A673 (cell line): Measurements from ENCODE around the gene SPTBN2.

Source experiments
- CTCF ChIP-seq: fragments of 300-800, 200-600 bp; sonication (generic); conservative IDR thresholded peaks from 2 replicates; pipeline ENCODE4 v1.5.1; 2017; ENCODE audit warnings: low read depth, mild to moderate bottlenecking, antibody characterized with exemption, low read length, moderate library complexity, mixed read lengths
- EZH2 ChIP-seq: fragments of 200-600 bp; sonication (generic); IDR thresholded peaks from 2 replicates; pipeline ENCODE4 v1.6.1; 2017; ENCODE audit warnings: borderline replicate concordance, low read depth, mild to moderate bottlenecking, mixed read lengths, antibody characterized with exemption, low read length; ENCODE audit not compliant: poor library complexity, severe bottlenecking

GRCh38 chr11:66707486-66707885, 21.5 kb downstream of the SPTBN2 start:
- TF ChIP-seq CTCF (no peak), EZH2 (no peak)
